ENCODE measurements around the gene CNOT11. TPM values are rescaled to one million over a fixed set of nuclear protein-coding genes. Genes with fewer than 3 reads are reported as not detected.
"Not testable (repeated sequence)": the region's sequence is repeated elsewhere in the genome, so short reads cannot be mapped to it uniquely, and the experiment has no call there.

CNOT11 gene
- total RNA-seq, 1 donor from 2014 or later = 74.7 TPM

- peaks cover 6% of the 10 kb centered on the region for H3K4me1 Mint-ChIP-seq (ENCODE audit: low read depth)
- intact Hi-C loops (cut with micrococcal nuclease) = no loop called here
- no peak overlapping the region for H3K4me3 Mint-ChIP-seq
- no peak for DNase-seq (ENCODE audit: low spot score)
- H3K27ac Mint-ChIP-seq = no peak overlapping the region
- H3K36me3 Mint-ChIP-seq (ENCODE audit: low read depth) = peaks cover 5% of the 10 kb centered on the region
- H3K9me3 Mint-ChIP-seq = peaks cover 8% of the 10 kb centered on the region
- H3K27me3 Mint-ChIP-seq (ENCODE audit: insufficient read depth) = peaks cover 1% of the 10 kb centered on the region
Observed at GRCh38 chr2:101234169-101234938, 18.3 kb upstream of the CNOT11 start.

- H3K36me3 Mint-ChIP-seq (ENCODE audit: low read depth); H3K9me3 Mint-ChIP-seq; DNase-seq (ENCODE audit: low spot score); H3K27me3 Mint-ChIP-seq (ENCODE audit: insufficient read depth); H3K4me3 Mint-ChIP-seq; intact Hi-C loops (cut with micrococcal nuclease); H3K27ac Mint-ChIP-seq: not testable (repeated sequence)
- peaks cover 12% of the 10 kb centered on the region for H3K4me1 Mint-ChIP-seq (ENCODE audit: low read depth)
Observed at GRCh38 chr2:101235956-101236355, 16.7 kb upstream of the CNOT11 start.

- H3K36me3 Mint-ChIP-seq (ENCODE audit: low read depth); H3K27ac Mint-ChIP-seq; H3K9me3 Mint-ChIP-seq; DNase-seq (ENCODE audit: low spot score); intact Hi-C loops (cut with micrococcal nuclease); H3K27me3 Mint-ChIP-seq (ENCODE audit: insufficient read depth); H3K4me1 Mint-ChIP-seq (ENCODE audit: low read depth); H3K4me3 Mint-ChIP-seq: not testable (repeated sequence)
Observed at GRCh38 chr2:101237944-101238343, 14.7 kb upstream of the CNOT11 start.

GRCh38 chr2:101238930-101239759 lies 13.5 kb upstream of the CNOT11 start:
- Mint-ChIP-seq H3K9me3 (no peaks in the 10 kb centered on the region), H3K36me3 (ENCODE audit: low read depth) (no peaks in the 10 kb centered on the region), H3K27ac (no peak overlapping the region)

GRCh38 chr2:101239760-101240118 lies 12.9 kb upstream of the CNOT11 start:
- H3K27ac Mint-ChIP-seq; H3K4me1 Mint-ChIP-seq (ENCODE audit: low read depth); H3K4me3 Mint-ChIP-seq; DNase-seq (ENCODE audit: low spot score); intact Hi-C loops (cut with micrococcal nuclease); H3K9me3 Mint-ChIP-seq; H3K27me3 Mint-ChIP-seq (ENCODE audit: insufficient read depth); H3K36me3 Mint-ChIP-seq (ENCODE audit: low read depth): not testable (repeated sequence)

More at GRCh38 chr2:101238930-101239759, 13.5 kb upstream of the CNOT11 start:
- DNase-seq (ENCODE audit: low spot score) = no peak
- H3K4me1 Mint-ChIP-seq (ENCODE audit: low read depth) = peaks cover 10% of the 10 kb centered on the region
- H3K27me3 Mint-ChIP-seq (ENCODE audit: insufficient read depth) = peaks cover 1% of the 10 kb centered on the region
- no peak overlapping the region for H3K4me3 Mint-ChIP-seq
- intact Hi-C loops (cut with micrococcal nuclease) = no loop called here

- H3K9me3 Mint-ChIP-seq; H3K36me3 Mint-ChIP-seq (ENCODE audit: low read depth); H3K4me3 Mint-ChIP-seq; H3K27me3 Mint-ChIP-seq (ENCODE audit: insufficient read depth); DNase-seq (ENCODE audit: low spot score); H3K4me1 Mint-ChIP-seq (ENCODE audit: low read depth); intact Hi-C loops (cut with micrococcal nuclease); H3K27ac Mint-ChIP-seq: not testable (repeated sequence)
Observed at GRCh38 chr2:101240694-101241093, 12.0 kb upstream of the CNOT11 start.

GRCh38 chr2:101241158-101241557 lies 11.5 kb upstream of the CNOT11 start:
- Mint-ChIP-seq H3K4me1 (ENCODE audit: low read depth) (peaks cover 10% of the 10 kb centered on the region), H3K4me3 (no peak overlapping the region), H3K9me3 (no peaks in the 10 kb centered on the region), H3K27ac (no peak overlapping the region), H3K36me3 (ENCODE audit: low read depth) (no peaks in the 10 kb centered on the region), H3K27me3 (ENCODE audit: insufficient read depth) (peaks cover 1% of the 10 kb centered on the region)
- DNase-seq (ENCODE audit: low spot score) = no peak
- intact Hi-C loops (cut with micrococcal nuclease) = no loop called here

GRCh38 chr2:101244373-101244772 lies 8.3 kb upstream of the CNOT11 start:
- H3K4me3 Mint-ChIP-seq; intact Hi-C loops (cut with micrococcal nuclease): not testable (repeated sequence)

GRCh38 chr2:101244899-101245298 lies 7.8 kb upstream of the CNOT11 start:
- H3K4me1 Mint-ChIP-seq (ENCODE audit: low read depth) = peaks cover 15% of the 10 kb centered on the region
- H3K9me3 Mint-ChIP-seq; H3K4me3 Mint-ChIP-seq; DNase-seq (ENCODE audit: low spot score); H3K27ac Mint-ChIP-seq; H3K36me3 Mint-ChIP-seq (ENCODE audit: low read depth); H3K27me3 Mint-ChIP-seq (ENCODE audit: insufficient read depth); intact Hi-C loops (cut with micrococcal nuclease): not testable (repeated sequence)

More at GRCh38 chr2:101244373-101244772, 8.3 kb upstream of the CNOT11 start:
- not testable (repeated sequence) for H3K36me3 Mint-ChIP-seq (ENCODE audit: low read depth); DNase-seq (ENCODE audit: low spot score); H3K9me3 Mint-ChIP-seq; H3K27ac Mint-ChIP-seq; H3K27me3 Mint-ChIP-seq (ENCODE audit: insufficient read depth)
- peaks cover 10% of the 10 kb centered on the region for H3K4me1 Mint-ChIP-seq (ENCODE audit: low read depth)

- H3K27ac Mint-ChIP-seq; H3K27me3 Mint-ChIP-seq (ENCODE audit: insufficient read depth); H3K4me3 Mint-ChIP-seq; H3K36me3 Mint-ChIP-seq (ENCODE audit: low read depth); DNase-seq (ENCODE audit: low spot score); H3K9me3 Mint-ChIP-seq; intact Hi-C loops (cut with micrococcal nuclease): not testable (repeated sequence)
- H3K4me1 Mint-ChIP-seq (ENCODE audit: low read depth) = peaks cover 13% of the 10 kb centered on the region
Observed at GRCh38 chr2:101245468-101245867, 7.2 kb upstream of the CNOT11 start.

- H3K27me3 Mint-ChIP-seq (ENCODE audit: insufficient read depth); H3K9me3 Mint-ChIP-seq; H3K27ac Mint-ChIP-seq; DNase-seq (ENCODE audit: low spot score); intact Hi-C loops (cut with micrococcal nuclease); H3K36me3 Mint-ChIP-seq (ENCODE audit: low read depth); H3K4me3 Mint-ChIP-seq: not testable (repeated sequence)
- H3K4me1 Mint-ChIP-seq (ENCODE audit: low read depth) = peaks cover 24% of the 10 kb centered on the region
Observed at GRCh38 chr2:101248756-101249155, 3.9 kb upstream of the CNOT11 start.

- Mint-ChIP-seq H3K9me3 (no peaks in the 10 kb centered on the region), H3K27me3 (ENCODE audit: insufficient read depth) (no peaks in the 10 kb centered on the region), H3K4me3 (no peak overlapping the region), H3K4me1 (ENCODE audit: low read depth) (peaks cover 34% of the 10 kb centered on the region), H3K36me3 (ENCODE audit: low read depth) (peaks cover 8% of the 10 kb centered on the region), H3K27ac (no peak overlapping the region)
- no peak for DNase-seq (ENCODE audit: low spot score)
- intact Hi-C loops (cut with micrococcal nuclease) = loop anchor here (5.0 to 10.0 kb wide), 6 partner anchors 137 to 1913 kb away; partner anchors contain the start of genes CREG2, EIF5B, REV1 and TXNDC9
Observed at GRCh38 chr2:101249826-101250225, 2.9 kb upstream of the CNOT11 start.

GRCh38 chr2:101251246-101251781 lies 1.4 kb upstream of the CNOT11 start:
- not testable (repeated sequence) for H3K9me3 Mint-ChIP-seq; H3K27ac Mint-ChIP-seq; DNase-seq (ENCODE audit: low spot score); H3K27me3 Mint-ChIP-seq (ENCODE audit: insufficient read depth)
- Mint-ChIP-seq H3K4me3 (peak overlapping the region; percentile 30), H3K4me1 (ENCODE audit: low read depth) (peaks cover 48% of the 10 kb centered on the region), H3K36me3 (ENCODE audit: low read depth) (peaks cover 16% of the 10 kb centered on the region)
- intact Hi-C loops (cut with micrococcal nuclease) = loop anchor here (5.0 to 10.0 kb wide), 6 partner anchors 136 to 1914 kb away; partner anchors contain the start of genes CREG2, EIF5B, REV1 and TXNDC9
